HG02981 (cell line): Measurements from ENCODE around the gene DPYD.

Source experiments
- ATAC-seq: cut with Tn5 transposase; IDR thresholded peaks from one replicate; pipeline ENCODE4 v1.9.1; 2021; ENCODE audit warnings: mild to moderate bottlenecking, moderate library complexity; ENCODE audit not compliant: unreplicated experiment

Gene DPYD

GRCh38 chr1:97630948-97631347 lies 289.9 kb downstream of the DPYD start:
- ATAC-seq: no peak

DNA sequence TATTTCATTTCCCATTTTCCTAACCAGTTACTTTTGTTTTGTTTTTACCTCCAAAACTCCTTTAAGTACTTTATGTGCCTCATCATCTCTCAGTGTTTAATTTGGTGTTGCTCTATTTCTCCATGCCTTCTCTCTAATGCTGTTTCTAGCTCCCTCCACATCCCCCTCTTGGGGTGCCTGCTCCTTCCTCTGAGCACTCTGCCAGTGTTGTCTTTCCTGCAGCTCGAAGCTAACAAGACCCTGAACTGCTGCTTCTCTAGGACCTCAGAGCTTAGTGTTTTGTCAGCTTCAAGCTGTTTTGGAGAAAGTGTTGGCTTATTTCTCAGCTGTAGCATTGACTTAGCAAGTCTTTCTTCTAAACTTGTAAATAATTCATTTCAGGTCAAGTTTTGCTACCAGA lies 290.6 kb downstream of the DPYD start:
- no peak for ATAC-seq

DNA sequence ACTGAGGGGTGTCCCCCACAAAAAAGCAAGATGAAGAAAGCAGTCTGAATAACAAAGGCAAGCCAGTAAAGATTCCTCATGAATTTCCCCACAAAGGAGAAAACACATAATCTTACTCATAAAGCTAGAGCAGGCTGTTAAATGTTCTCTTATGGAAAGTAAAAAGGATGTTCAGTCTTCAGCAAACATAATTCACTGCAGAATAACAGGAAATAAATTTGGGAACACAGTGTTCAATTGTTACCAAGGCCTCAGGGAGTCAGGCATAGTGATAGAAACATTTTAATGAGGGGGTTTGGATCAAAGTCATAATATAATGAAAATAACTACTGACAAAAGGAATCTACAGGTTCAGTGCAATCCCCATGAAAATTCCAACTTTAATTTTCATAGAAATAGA lies 297.6 kb downstream of the DPYD start:
- ATAC-seq: no peak

DNA sequence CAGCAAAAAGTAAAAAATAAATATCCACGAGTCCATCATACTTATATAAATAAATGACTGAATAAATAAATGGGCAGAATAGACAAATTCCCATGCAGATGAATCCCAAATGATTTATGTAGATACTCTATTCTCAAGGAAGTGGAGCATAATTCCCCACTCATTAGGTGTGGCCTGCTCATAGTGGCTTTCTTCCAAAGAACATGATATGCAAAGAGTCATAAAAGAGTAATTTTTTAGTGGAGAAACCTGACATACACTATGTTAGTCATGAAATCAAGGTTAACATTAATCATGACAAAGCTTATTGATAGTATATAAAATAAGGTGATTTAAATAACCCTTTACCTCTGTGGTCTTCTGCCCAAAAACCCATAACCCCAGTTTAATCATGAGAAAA lies 298.9 kb downstream of the DPYD start:
- no peak for ATAC-seq

GRCh38 chr1:97619706-97620105 lies 301.1 kb downstream of the DPYD start:
- ATAC-seq: no peak

DNA sequence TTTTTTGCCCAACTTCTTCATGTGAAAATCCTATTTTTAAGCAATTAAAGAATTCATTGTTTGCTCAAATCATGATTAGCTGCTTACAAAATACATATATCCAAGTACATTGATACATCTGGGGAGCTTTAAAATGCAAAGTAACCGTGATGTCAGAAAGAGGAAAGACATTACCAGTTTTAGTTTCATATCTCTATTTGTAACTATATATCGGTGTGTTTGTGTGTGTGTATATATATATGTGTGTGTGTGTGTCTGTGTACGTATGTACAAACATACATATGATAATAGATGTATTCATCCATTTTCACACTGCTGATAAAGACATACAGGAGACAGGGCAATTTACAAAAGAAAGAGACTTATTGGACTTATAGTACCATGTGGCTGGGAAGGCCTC lies 310.1 kb downstream of the DPYD start:
- no peak for ATAC-seq

GRCh38 chr1:97610102-97610501 lies 310.7 kb downstream of the DPYD start:
- ATAC-seq: no peak

DNA sequence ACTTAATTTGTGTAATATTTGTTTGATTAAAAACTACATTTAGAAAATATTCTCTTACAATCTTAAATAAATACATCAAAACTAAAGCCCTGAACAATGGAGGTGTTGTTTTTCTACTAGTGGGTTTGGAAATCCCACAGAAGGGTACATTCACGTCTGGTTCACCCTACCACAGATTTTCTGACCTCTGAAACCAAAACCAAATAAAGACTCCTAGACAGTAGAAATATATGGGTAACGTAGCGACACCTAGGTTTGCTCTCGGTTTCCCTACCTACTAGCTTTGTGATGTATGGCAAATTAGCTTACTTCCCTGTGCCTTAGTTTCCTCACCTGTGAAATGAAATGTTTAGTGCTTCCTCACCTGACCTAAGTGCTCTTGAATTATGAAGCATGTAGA lies 312.6 kb downstream of the DPYD start:
- peak; percentile 42 for ATAC-seq

DNA sequence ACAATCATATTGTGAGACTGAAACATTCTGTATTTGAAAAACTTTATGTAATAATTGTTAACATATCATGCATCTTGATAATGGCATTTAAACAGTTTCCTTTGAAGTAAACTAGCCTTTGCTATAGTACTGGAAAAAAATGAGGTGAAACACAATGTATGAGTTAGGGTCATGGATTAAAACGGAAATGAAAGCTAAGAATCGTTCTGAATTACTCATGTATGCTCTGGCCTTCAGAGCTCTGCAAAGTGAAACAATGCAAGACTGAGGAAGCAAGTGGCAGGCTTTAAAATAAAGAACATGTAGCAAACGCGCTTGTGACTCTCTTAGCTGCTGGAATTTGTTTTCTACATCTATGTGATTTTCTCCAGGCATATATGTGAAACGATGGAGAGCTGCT lies 317.1 kb downstream of the DPYD start:
- no peak for ATAC-seq

DNA sequence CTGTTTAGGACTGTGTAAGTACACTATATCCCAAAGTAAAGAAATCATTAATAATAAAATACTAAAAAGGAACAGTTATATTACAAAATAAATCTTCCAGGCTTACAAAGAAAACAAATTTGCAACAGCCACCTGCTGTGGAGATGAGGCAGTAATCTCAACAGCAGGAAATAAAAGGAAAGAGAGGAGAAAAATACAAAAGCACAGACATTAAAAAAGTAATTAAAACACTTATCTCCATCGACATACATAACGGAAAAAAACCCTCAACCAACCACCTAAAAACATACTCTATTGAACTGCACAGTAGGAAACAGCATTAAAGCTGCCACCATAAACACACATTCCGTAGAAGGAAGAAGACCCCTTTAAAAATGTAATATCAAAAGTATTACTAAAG lies 317.6 kb downstream of the DPYD start:
- ATAC-seq: no peak

DNA sequence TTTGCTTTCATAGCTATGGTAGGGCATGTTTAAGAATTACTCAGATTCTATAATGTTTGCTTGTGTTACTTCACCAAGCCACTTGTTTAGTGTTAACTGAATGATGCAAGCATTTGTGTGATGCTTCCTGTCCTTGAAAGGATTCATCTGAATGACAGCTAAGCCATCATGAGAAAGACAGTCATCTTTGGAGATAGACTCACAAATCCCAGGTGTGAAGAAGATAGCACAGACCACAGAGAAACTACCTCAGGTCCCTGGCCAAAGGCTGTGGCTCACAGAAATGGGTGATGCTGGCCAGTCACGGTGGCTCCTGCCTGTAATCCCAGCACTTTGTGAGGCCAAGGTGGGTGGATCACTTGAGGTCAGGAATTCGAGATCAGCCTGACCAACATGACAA lies 321.4 kb downstream of the DPYD start:
- no peak for ATAC-seq

DNA sequence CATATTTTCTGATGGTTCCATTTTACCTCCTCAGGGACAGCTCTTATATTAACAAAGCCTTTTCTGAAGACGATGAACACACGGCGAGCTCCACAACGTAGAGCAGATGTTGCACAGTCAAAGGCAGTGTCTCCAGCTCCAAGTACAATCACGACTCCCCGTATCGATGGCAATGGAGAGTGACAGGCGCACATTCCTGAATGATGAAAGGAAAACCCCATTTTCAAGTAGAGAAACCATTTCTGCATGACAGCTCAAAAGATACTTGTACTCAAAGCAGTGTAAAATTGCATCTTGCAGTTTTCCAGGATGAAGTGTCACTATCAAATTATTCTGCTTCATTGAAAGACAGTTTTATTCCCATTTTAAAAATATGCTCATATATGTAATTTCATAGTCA lies 327.6 kb downstream of the DPYD start:
- no peak for ATAC-seq

GRCh38 chr1:97588772-97589171 lies 332.1 kb downstream of the DPYD start:
- no peak for ATAC-seq

GRCh38 chr1:97581614-97582051 lies 339.2 kb downstream of the DPYD start:
- ATAC-seq: no peak

- no peak for ATAC-seq
Observed at GRCh38 chr1:97577613-97578012, 343.2 kb downstream of the DPYD start.

- ATAC-seq: no peak
Observed at GRCh38 chr1:97573553-97573952, 347.3 kb downstream of the DPYD start.

DNA sequence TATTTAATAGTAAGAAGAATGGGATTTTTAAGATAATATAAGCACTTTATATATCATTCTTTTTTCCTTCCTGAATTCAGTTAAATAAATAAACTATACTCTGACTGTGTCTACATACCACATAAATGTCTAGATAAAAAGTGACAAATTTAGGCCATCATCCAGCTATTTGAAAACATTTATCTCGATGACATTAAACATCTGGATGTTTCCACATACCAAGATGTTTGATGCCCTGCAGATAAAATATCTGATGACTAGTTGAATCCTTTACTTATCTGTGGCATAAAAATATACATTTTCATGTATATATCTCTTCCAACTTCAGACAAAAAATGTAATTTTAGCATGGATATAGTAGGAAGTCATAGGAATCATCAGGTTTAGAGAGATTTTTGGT lies 348.3 kb downstream of the DPYD start:
- ATAC-seq: no peak

GRCh38 chr1:97571760-97572159 lies 349.1 kb downstream of the DPYD start:
- no peak for ATAC-seq

DNA sequence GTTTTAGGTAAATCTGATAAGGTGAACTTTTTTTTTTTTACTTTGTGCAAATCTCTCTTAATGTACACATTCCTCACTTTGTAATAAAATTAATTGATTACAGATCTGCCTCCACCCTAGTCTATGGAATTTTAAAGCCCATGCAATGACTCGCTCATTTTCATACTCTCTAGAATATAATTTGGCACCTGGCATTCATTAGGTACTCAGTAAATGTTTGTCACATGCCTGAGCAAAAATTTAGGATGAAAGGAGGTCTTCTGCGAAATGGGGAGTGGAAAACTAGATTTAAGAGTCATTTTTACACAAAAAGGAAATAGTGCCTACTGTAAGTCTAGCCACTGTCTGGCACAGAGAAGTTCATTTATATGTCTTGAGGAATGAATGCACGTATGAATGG lies 350.1 kb downstream of the DPYD start:
- ATAC-seq: no peak

DNA sequence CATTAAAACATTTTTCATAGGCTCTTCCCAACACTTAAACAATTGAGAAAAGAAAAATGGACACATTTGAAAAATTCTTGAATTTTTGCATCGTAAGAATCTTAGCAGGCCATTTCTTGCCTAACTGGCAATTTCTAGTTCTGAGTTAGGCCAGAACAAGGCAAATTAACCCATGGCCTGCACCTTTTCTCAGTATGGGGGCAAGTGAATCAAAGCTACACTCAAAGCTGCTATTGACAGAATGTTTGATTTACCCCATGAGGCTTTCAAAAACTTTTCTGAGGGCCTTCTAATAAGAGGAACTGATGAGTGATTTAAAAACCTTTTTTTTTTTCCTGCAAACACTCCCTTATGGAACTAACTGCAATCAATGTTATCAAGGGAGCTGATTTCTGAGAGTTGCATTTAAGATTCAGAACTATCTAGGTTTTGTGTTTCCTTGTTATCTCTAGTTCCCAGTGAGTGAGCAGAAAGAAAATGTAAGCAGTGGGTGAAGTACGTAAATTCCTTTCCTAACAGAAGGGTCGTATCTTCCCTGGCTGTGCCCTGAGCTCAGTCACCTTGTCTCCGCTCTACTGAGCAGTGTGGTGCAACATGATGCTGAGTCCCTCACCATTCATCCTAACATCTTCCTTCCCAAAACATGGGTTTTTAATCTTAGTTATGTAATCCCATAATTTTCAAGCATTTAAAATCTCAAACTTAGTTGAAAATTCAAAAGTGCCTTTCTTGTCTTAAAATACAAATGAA lies 353.7 kb downstream of the DPYD start:
- no peak for ATAC-seq

GRCh38 chr1:97565886-97566285 lies 354.9 kb downstream of the DPYD start:
- no peak for ATAC-seq

DNA sequence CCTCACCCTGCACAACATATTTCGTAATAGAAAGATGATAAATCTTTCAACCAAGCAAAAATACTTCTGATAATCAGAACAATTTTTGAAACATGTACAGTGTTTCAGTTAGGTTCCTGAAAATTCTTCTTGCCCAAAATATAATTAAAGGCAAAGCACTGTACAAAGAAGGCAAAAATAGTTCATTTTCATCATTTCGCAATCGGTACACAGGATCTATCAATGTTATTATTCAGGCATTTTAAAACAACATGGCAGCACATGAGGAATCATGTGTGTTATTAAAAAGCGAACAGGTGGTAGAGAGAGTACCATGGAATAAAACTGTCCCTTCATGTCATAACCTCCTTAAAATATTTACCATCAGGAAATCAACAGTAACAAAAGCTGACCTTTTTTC lies 356.9 kb downstream of the DPYD start:
- ATAC-seq: no peak

DNA sequence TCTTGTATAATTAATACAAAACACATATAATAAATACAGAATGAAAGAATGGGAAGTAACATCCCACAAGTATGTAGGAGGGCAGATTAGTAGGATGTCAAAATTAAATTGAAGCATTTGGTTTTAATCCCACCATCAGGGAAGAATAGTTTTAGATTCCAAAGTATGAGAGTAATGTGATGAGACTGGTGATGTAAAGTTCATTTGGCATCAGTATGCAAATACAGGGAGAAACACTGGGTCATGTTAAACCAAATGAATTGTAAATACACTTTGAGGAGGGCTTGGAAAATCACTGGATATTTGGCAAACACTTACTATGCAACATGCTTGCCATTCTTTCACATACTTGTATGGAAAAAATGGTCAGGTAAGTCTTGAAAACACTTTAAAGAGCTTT lies 358.8 kb downstream of the DPYD start:
- ATAC-seq: no peak
